Lower leg skin (tissue), 3 donors: Measurements from ENCODE around the gene SHC3.

ENCODE experiments used
- CTCF ChIP-seq, 3 donors: fragments of 450-650 bp; IDR thresholded peaks; one replicate each; pipeline ENCODE4 v1.5.1; 2016; ENCODE audit warnings: antibody characterized with exemption in 3 of 3, mild to moderate bottlenecking in 3 of 3, moderate library complexity in 2 of 3
- POLR2A ChIP-seq, 2 donors: fragments of 450-650 bp; IDR thresholded peaks; one replicate each; pipeline ENCODE4 v1.6.1; 2016 to 2017; ENCODE audit warnings: antibody characterized with exemption in 2 of 2, mild to moderate bottlenecking in 1 of 2, moderate library complexity in 1 of 2

- TF ChIP-seq POLR2A (IDR thresholded peaks at IDR 0.05): no peak
- no peak for TF ChIP-seq CTCF (IDR thresholded peaks at IDR 0.05)
Observed at GRCh38 chr9:89171231-89171630, 7.4 kb downstream of the SHC3 start.
